ENCODE results near the gene IRX4. TPM values are rescaled to one million over a fixed set of nuclear protein-coding genes. Genes with fewer than 3 reads are reported as not detected.

Gene IRX4
- total RNA-seq, 2 experiments from 2014 or later, result not detected

DNA sequence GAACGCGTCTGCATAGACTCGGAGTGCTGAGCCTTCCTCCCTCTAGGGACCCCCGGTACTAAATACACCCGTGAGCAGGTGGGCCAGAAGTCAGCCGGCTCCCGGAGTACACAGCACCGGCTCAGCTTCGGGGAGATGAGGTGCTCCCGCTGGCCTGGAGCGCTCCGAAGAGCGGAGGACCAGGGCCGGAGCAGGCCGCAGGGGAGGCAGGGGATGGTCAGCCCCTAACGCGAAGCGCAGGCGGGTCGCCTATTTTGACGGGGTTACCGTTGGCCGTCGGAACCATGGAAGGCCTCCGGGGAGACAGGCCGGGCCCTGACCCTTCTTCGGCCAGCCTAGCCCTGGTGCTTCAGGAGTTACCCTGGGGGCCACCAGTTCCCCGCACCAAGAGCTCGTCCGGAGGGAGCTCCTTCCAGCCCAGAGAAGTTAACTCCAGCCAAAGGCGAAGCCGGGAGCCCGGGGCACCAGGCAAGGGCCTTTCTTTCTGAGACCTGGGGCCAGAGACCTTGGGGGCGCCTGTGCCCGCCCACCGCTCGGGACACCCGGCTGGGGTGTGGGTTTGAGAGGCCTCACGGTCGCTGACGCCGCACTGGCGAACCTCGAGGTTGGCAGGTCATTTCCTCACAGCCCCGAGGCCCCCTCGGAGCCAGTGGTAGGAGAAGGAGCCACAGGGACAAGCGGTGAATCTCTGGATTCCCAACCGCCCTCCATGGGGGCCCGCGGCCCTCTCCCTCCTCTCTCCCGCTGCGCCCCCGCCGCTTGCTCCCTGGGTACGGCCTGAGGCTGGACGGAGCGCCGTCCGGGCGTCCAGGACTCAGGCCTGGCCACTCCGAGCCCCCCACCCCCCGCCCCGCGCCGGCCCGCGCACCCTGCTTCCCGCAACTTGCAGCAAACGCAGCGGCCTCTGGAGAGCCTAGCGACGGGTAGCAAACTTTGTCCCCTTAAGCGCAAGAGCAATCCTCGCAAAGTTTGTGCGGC lies 3.4 kb upstream of the IRX4 start:
- Mint-ChIP-seq H3K27me3 (peaks cover 36% of the 10 kb centered on the region), H3K27ac (no peak overlapping the region), H3K9me3 (no peaks in the 10 kb centered on the region), H3K36me3 (no peaks in the 10 kb centered on the region), H3K4me3 (no peak overlapping the region), H3K4me1 (ENCODE audit: low read depth) (peaks cover 6% of the 10 kb centered on the region)
- intact Hi-C loops (cut with micrococcal nuclease), result loop anchor here (10.0 kb wide), 1 partner anchor 1709 kb away; the partner anchor contains the start of gene IRX1
- ChIA-PET CTCF (no interaction called here), POLR2A (no interaction called here)
- DNase-seq, result no peak

DNA sequence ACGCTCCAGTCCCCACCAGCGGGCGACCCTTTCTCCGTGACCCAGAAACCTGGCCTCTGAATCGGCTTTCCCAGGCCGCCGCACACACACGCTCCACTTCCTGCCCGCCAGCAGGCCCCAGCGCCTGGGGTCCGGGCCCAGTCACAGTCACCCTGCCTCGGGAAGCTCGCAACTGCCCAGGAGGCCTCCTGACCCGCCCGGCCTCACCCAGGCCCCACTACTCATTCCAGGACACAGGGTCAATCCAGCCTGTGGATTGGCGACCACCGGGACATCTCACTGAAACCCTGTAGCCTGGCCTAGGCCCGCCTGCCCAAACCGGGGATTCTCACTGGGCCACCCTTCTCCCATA lies 2.7 kb upstream of the IRX4 start:
- intact Hi-C loops (cut with micrococcal nuclease), result loop anchor here (10.0 kb wide), 1 partner anchor 1709 kb away; the partner anchor contains the start of gene IRX1
- CTCF ChIA-PET, result no interaction called here
- POLR2A ChIA-PET, result no interaction called here
- no peaks in the 10 kb centered on the region for H3K36me3 Mint-ChIP-seq
- H3K9me3 Mint-ChIP-seq, result no peaks in the 10 kb centered on the region
- peaks cover 6% of the 10 kb centered on the region for H3K4me1 Mint-ChIP-seq (ENCODE audit: low read depth)
- H3K4me3 Mint-ChIP-seq, result no peak overlapping the region
- no peak overlapping the region for H3K27ac Mint-ChIP-seq
- no peak for DNase-seq
- H3K27me3 Mint-ChIP-seq, result peaks cover 34% of the 10 kb centered on the region

DNA sequence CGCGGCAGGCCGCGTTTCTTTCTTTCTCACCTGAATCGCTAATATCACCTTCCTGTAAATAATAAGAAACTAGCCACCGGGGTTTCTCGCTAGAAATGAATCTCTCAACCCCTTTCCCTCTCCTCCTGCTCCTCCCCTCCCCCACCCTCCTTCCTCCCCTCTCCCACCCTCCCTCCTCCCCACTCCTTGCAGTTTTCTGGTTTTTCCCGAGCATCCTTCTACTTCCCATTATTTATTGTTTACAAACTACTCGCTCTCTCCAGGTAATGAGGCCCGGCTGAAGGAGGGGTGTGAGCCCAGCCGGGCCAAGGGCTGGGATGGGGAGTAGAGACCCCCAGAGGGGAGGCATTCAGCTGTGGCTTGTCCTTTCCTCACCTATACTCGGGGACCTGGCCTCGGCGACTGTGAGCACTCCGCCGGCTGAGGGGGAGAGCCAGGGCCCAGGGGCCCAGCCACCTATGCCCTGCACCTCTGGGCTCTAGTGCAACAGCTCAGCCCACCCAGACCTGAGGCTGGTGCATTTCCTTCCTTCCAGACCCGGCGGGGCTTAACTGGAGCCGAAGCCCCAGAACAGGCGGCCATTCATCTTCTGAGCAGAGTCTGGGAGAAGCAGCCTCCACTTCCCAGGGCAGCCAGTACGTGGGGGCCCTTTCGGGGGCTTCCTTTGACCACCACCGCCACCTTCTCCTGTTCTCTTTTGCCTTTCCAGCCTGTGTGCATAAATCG lies 2.1 kb upstream of the IRX4 start:
- no peak for DNase-seq
- no peaks in the 10 kb centered on the region for H3K36me3 Mint-ChIP-seq
- no peak overlapping the region for H3K4me3 Mint-ChIP-seq
- H3K9me3 Mint-ChIP-seq, result no peaks in the 10 kb centered on the region
- intact Hi-C loops (cut with micrococcal nuclease), result loop anchor here (5.0 to 10.0 kb wide), 2 partner anchors 867 to 1710 kb away; partner anchors contain the start of genes IRX1 and IRX2
- ChIA-PET CTCF (no interaction called here), POLR2A (no interaction called here)
- no peak overlapping the region for H3K27ac Mint-ChIP-seq
- peaks cover 38% of the 10 kb centered on the region for H3K27me3 Mint-ChIP-seq
- H3K4me1 Mint-ChIP-seq (ENCODE audit: low read depth), result peaks cover 6% of the 10 kb centered on the region

DNA sequence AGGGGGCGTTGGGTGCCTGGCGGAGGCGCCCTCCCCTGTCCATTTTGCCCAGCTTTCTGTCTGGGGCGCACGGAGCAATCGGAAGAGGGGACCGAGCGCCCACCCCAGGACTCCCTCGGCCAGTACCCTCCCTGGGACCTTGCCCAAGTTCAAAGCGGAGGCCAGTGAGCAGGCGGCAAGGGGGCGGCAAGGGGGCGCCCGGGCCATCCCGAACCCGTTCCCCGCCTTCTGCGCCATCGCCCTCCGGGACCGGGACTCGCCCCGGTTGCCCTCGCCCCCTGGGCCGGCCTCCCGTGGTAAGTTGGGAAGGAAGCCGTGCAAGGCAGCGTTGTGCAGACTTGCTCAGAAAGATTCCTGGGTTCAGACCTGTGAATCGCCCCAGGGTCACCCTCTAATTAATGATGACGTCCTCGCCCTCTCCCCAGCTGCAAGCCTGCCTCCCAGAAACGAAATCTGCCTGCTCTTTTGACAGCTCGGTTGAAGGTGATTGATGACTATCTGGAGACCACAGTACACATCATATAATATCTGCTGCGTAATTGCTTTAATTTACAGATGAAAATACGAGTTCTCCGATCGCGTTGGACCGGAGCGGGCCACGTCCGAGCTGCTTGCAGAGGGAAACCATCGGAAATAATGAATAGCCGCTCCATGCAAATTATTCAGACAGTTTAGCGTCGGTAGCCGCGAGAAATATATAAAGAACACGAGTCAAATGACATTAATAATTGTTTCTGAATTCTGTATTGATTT lies 1.4 kb upstream of the IRX4 start:
- no peaks in the 10 kb centered on the region for H3K9me3 Mint-ChIP-seq
- ChIA-PET POLR2A (no interaction called here), CTCF (no interaction called here)
- intact Hi-C loops (cut with micrococcal nuclease), result loop anchor here (5.0 to 10.0 kb wide), 2 partner anchors 868 to 1711 kb away; partner anchors contain the start of genes IRX1 and IRX2
- H3K27ac Mint-ChIP-seq, result no peak overlapping the region
- DNase-seq, result no peak
- peaks cover 44% of the 10 kb centered on the region for H3K27me3 Mint-ChIP-seq
- H3K36me3 Mint-ChIP-seq, result peaks cover 1% of the 10 kb centered on the region
- H3K4me1 Mint-ChIP-seq (ENCODE audit: low read depth), result peaks cover 9% of the 10 kb centered on the region
- H3K4me3 Mint-ChIP-seq, result peak overlapping the region; percentile 2

DNA sequence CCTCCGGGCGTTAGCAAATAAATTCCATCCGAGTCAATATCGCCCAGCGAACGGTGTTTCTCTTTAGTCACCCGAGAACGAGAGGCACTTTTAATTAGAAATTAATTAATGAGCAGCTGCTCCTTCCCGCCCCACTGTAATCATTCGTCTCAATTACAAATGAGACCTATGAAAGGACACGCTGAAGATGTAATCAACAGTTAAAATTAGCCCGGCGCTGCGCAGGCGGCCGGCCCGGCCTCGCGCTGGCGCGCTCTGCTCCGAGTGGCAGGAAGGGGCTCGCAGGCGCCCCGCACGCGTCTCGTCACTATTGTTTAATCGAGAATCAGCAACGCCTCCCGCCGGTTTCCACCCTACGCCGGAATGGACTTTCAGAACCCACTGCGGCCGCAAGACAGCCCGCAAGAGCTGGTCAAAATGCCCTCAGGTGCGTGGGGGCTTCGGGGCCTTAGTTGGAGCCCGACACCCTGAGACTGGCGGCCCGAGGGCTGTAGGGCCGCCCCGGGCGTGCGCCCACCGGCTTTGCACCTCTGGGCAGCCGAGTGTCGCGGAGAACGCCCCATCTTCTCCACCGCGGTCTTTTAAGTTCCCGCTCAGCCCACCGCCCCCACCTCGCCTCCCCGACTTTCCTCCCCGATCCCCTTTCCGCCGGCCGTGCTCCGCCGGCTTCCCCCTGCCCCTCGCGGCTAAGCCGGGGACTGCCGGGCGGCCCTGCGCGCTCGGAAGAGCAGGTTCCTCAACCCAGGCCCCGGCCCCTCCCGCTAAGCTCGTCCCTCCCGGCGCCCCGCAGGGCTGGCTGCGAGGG lies 597 bp upstream of the IRX4 start:
- Mint-ChIP-seq H3K27me3 (peaks cover 44% of the 10 kb centered on the region), H3K27ac (no peak overlapping the region), H3K36me3 (peaks cover 1% of the 10 kb centered on the region), H3K9me3 (no peaks in the 10 kb centered on the region), H3K4me1 (ENCODE audit: low read depth) (peaks cover 9% of the 10 kb centered on the region), H3K4me3 (no peak overlapping the region)
- intact Hi-C loops (cut with micrococcal nuclease), result loop anchor here (5.0 to 10.0 kb wide), 2 partner anchors 869 to 1711 kb away; partner anchors contain the start of genes IRX1 and IRX2
- ChIA-PET CTCF (no interaction called here), POLR2A (no interaction called here)
- no peak for DNase-seq

DNA sequence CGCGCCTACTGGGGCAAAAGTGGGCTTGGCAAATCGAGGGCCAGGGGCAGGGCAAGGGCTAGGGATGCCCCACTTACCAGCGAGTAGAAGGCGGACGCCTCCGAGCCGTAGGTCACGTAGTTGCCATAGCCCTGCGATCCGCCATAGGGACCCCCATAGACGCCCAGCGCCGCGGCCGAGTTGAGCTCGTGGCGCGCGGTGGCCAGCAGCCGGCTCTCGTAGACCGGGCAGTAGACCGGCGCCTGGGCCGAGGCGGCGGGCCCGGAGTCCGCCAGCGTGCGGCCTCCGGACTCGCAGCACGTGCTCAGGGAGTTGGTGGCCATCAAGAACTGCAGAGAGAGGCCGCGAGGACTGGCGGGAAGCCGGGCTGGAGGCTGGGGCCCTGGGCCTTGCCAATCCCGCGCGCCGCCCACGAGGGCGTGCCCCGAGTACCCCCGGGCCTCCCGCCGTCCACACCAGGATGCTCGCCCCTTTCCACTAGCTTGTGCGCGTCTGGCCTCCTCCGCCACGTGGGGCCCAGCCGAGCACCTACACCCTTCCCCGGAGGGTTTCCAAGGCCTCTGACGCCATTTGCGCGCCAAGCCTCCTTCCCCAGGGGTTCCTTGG lies 891 bp downstream of the IRX4 start:
- H3K27me3 Mint-ChIP-seq, result peaks cover 53% of the 10 kb centered on the region
- peaks cover 1% of the 10 kb centered on the region for H3K36me3 Mint-ChIP-seq
- POLR2A ChIA-PET, result no interaction called here

DNA sequence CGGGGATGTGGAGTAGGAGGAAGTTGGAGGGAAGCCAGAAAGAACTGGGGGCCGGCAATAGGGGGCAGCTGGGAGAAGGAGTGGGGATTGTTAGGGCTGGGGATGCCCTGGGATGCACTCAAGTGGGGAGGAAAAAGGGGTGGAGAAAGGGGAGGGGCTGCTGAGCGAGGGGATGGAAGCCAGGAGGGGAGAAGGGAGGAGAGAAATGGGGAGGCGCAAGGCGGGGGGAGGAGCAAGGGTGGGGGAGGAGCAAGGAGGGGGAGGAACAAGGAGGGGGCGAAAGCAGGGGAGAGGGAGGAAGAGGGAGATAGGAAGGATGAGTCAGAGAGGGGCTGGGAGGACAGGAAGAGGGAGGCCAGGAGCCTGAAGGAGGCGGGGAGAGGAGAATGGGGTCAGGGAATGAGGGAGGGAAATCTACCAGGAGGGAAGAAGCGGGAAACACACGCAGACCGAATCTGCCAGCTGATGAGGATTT lies 1.6 kb downstream of the IRX4 start:
- H3K36me3 Mint-ChIP-seq, result peaks cover 1% of the 10 kb centered on the region
- ChIA-PET POLR2A (no interaction called here), CTCF (no interaction called here)
- H3K4me1 Mint-ChIP-seq (ENCODE audit: low read depth), result peaks cover 9% of the 10 kb centered on the region
- no peak overlapping the region for H3K27ac Mint-ChIP-seq
- no peak overlapping the region for H3K4me3 Mint-ChIP-seq
- no peaks in the 10 kb centered on the region for H3K9me3 Mint-ChIP-seq
- intact Hi-C loops (cut with micrococcal nuclease), result loop anchor here (5.0 to 10.0 kb wide), 2 partner anchors 871 to 1714 kb away; partner anchors contain the start of genes IRX1 and IRX2
- DNase-seq, result no peak
- H3K27me3 Mint-ChIP-seq, result peaks cover 54% of the 10 kb centered on the region

More for the DNA sequence above, 891 bp downstream of the IRX4 start:
- CTCF ChIA-PET, result no interaction called here
- Mint-ChIP-seq H3K27ac (no peak overlapping the region), H3K9me3 (no peaks in the 10 kb centered on the region), H3K4me3 (no peak overlapping the region), H3K4me1 (ENCODE audit: low read depth) (peaks cover 9% of the 10 kb centered on the region)
- intact Hi-C loops (cut with micrococcal nuclease), result loop anchor here (5.0 to 10.0 kb wide), 2 partner anchors 870 to 1713 kb away; partner anchors contain the start of genes IRX1 and IRX2
- no peak for DNase-seq

DNA sequence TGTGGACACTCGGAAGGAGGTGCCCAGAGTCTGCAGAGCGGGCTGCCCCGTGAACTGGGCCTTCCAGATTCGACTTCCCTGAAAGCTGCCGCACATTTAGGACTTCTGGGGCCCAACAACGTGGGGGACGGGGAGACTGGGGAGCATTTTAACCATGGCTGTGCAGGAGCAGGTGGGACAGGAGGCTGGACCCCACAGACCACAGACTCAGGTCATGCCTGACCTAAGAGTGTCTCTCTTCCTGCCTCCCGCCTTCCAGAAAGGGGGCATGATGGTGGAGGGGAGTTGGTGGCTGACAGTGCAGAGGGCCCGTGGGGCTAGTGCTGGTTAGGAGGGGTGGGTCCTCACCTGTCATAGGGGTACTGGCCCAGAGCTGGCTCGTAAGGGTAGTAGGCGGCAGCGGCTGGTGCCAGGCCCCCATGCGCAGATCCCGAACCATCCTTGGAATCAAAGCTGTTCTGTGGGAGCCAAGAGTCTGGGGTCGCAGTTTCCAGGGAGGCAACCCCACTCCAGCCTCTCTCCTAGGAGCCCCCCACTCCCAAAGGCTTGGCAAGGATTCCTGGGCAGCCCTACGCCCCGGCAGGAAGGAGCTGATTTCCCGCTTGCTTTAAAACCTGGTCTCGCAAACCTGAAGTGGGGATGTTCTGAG lies 2.2 kb downstream of the IRX4 start:
- no peak overlapping the region for H3K4me3 Mint-ChIP-seq
- H3K36me3 Mint-ChIP-seq, result peaks cover 1% of the 10 kb centered on the region
- DNase-seq, result no peak
- POLR2A ChIA-PET, result no interaction called here
- CTCF ChIA-PET, result no interaction called here
- no peak overlapping the region for H3K27ac Mint-ChIP-seq
- peaks cover 12% of the 10 kb centered on the region for H3K4me1 Mint-ChIP-seq (ENCODE audit: low read depth)
- intact Hi-C loops (cut with micrococcal nuclease), result loop anchor here (5.0 to 10.0 kb wide), 2 partner anchors 872 to 1714 kb away; partner anchors contain the start of genes IRX1 and IRX2
- H3K27me3 Mint-ChIP-seq, result peaks cover 54% of the 10 kb centered on the region
- no peaks in the 10 kb centered on the region for H3K9me3 Mint-ChIP-seq

DNA sequence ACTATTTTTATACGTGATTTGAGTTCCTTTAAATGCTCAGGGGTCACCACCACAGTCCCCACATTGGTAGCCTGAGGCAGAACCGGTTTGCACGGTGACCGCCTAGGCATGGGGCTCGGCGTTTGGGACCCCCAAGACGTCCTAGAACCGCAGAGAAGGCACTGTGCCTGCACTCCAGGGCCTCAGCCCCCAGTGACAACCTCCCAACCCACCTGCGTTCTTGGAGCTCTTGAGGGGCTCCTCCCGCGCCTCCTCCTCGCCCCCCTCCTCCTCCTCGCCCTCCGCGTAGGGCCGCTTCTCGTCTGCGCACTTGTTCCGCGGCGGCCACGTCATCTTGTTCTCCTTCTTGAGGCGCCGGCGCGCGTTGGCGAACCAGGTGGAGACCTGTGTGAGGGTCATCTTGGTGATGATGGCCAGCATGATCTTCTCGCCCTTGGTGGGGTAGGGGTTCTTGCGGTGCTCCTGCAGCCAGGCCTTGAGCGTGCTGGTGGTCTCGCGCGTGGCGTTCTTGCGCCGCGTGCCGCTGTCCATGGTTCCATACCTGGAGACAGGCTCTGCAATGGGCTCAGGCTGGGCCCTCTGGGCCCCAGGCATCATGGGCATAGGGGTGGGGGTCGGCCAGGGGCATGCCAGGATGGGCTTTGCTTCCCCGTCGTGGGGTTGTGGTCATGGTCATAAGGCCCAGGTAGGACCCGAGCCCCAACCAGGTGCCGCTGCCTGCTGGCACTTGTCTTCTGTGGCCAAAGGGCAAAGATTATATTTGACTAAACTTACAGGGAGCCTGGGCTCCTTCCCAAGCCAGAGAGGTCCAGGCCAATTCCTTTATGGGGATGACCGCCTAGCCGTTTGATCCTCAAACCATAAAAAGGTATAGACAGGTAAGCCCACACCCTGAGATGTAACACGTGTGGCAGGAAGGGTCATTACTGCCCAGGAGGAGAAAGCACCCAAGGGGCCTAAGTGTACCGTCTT lies 3.1 kb downstream of the IRX4 start:
- H3K36me3 Mint-ChIP-seq, result peaks cover 1% of the 10 kb centered on the region
- intact Hi-C loops (cut with micrococcal nuclease), result loop anchor here (5.0 to 10.0 kb wide), 2 partner anchors 873 to 1715 kb away; partner anchors contain the start of genes IRX1 and IRX2
- ChIA-PET CTCF (no interaction called here), POLR2A (no interaction called here)
- no peak for DNase-seq
- H3K4me3 Mint-ChIP-seq, result no peak overlapping the region
- peaks cover 12% of the 10 kb centered on the region for H3K4me1 Mint-ChIP-seq (ENCODE audit: low read depth)
- no peaks in the 10 kb centered on the region for H3K9me3 Mint-ChIP-seq
- no peak overlapping the region for H3K27ac Mint-ChIP-seq
- peaks cover 53% of the 10 kb centered on the region for H3K27me3 Mint-ChIP-seq
